HCT116 (cell line): ENCODE results near the gene CNTNAP2. TPM values are rescaled to one million over a fixed set of nuclear protein-coding genes. Genes with fewer than 3 reads are reported as not detected.

Experiments used
- ATAC-seq: fragments of 200-7000 bp; cut with Tn5 transposase; 2 replicates; pipeline ENCODE4 v1.9.1; 2020; ENCODE audit warnings: mild to moderate bottlenecking, moderate library complexity
- BruUV-seq: library from RNA; stranded (reverse); fragments of 400-500 nt; replicated peaks from 2 replicates; lab custom pipeline; 2021; lab: Mats Ljungman, UMichigan
- CTCF ChIA-PET: fragments of 300-600 bp; sonication (Branson Sonifier 250); formaldehyde crosslinking; loops from one replicate; lab custom pipeline; 2021; ENCODE audit warnings: antibody characterized with exemption; lab: Charles Lee
- POLR2A ChIA-PET: fragments of 300-600, 350-600 bp; sonication (Branson Sonifier 250); formaldehyde crosslinking; loops from one replicate; lab custom pipeline; 2021; ENCODE audit warnings: antibody characterized with exemption; lab: Charles Lee
- RAD21 ChIA-PET, 2 experiments: fragments of 300-600 bp; sonication (Branson Sonifier 250); formaldehyde crosslinking; loops; one replicate each; lab custom pipeline; 2023; ENCODE audit warnings: low total read pairs in 2 of 2; ENCODE audit not compliant: uncharacterized antibody in 2 of 2, unreplicated experiment in 2 of 2, low non-redundant PET in 1 of 2; lab: Charles Lee
- DNase-seq: peaks from one replicate; pipeline ENCODE4 v3.0.0-alpha.2; 2010; ENCODE audit warnings: low read depth, low spot score
- H2AFZ ChIP-seq: fragments of 200-600 bp; shearing (Covaris generic), sonication (generic); 2 replicates; pipeline ENCODE4 v1.6.1; 2017; ENCODE audit warnings: low read depth, mixed run types, mixed read lengths, antibody characterized with exemption, low read length; ENCODE audit not compliant: poor library complexity, severe bottlenecking
- H3K27ac ChIP-seq: 2 replicates; pipeline ENCODE4 v1.5.1; 2012; ENCODE audit warnings: low read depth, low read length
- H3K27me3 ChIP-seq: fragments of 200-600 bp; sonication (generic); 2 replicates; pipeline ENCODE4 v1.6.1; 2016; ENCODE audit warnings: mixed run types, low read length, mixed read lengths; ENCODE audit not compliant: insufficient read depth
- H3K36me3 ChIP-seq, 2 experiments: fragments of 200-500 bp in 1 of 2; fragments of 200-600 bp in 1 of 2; sonication (Bioruptor generic) in 1 of 2; sonication (generic) in 1 of 2; 2 replicates each; pipeline versions ENCODE4 v1.5.1 to v1.6.1; 2014 to 2016; ENCODE audit warnings: low read length in 2 of 2, inconsistent platforms in 1 of 2, mixed read lengths in 1 of 2, mixed run types in 1 of 2; ENCODE audit not compliant: insufficient read depth in 2 of 2, control insufficient read depth in 1 of 2
- H3K4me1 ChIP-seq, 2 experiments: fragments of 200-600 bp in 1 of 2; sonication (generic) in 1 of 2; 2 replicates each; pipeline versions ENCODE4 v1.5.1 to v1.6.1; 2012 to 2017; ENCODE audit warnings: low read length in 2 of 2, inconsistent platforms in 1 of 2, mild to moderate bottlenecking in 1 of 2, mixed read lengths in 1 of 2, mixed run types in 1 of 2, moderate library complexity in 1 of 2; ENCODE audit not compliant: insufficient read depth in 2 of 2, control insufficient read depth in 1 of 2
- H3K4me2 ChIP-seq: fragments of 200-600 bp; sonication (generic); 2 replicates; pipeline ENCODE4 v1.6.1; 2017; ENCODE audit warnings: mixed run types, low read length, mixed read lengths
- H3K4me3 ChIP-seq, 2 experiments: fragments of 200-600 bp in 1 of 2; sonication (generic) in 1 of 2; replicated peaks in 1 of 2; 2 replicates each; pipeline ENCODE4 v1.5.1; 2011 to 2016; ENCODE audit warnings: low read length in 2 of 2, control low read depth in 1 of 2, low read depth in 1 of 2, mild to moderate bottlenecking in 1 of 2, mixed read lengths in 1 of 2, mixed run types in 1 of 2
- H3K79me2 ChIP-seq: fragments of 200-600 bp; sonication (generic); 2 replicates; pipeline ENCODE4 v1.6.1; 2017; ENCODE audit warnings: mild to moderate bottlenecking, mixed run types, low read length, moderate library complexity, mixed read lengths; ENCODE audit not compliant: insufficient read depth
- H3K9ac ChIP-seq: fragments of 200-600 bp; sonication (generic); 2 replicates; pipeline ENCODE4 v1.6.1; 2016; ENCODE audit warnings: low read length, mixed read lengths
- H3K9me2 ChIP-seq: fragments of 200-600 bp; sonication (generic), shearing (Covaris generic); 2 replicates; pipeline ENCODE4 v1.6.1; 2017; ENCODE audit warnings: mixed run types, mild to moderate bottlenecking, moderate library complexity; ENCODE audit not compliant: insufficient read depth
- H3K9me3 ChIP-seq, 2 experiments: fragments of 200-500 bp in 1 of 2; fragments of 200-600 bp in 1 of 2; sonication (Bioruptor generic) in 1 of 2; sonication (generic) in 1 of 2; 2 replicates each; pipeline ENCODE4 v1.6.1; 2014 to 2017; ENCODE audit warnings: low read length in 2 of 2, mixed read lengths in 2 of 2, inconsistent platforms in 1 of 2, low read depth in 1 of 2, mild to moderate bottlenecking in 1 of 2, mixed run types in 1 of 2, moderate library complexity in 1 of 2; ENCODE audit not compliant: control insufficient read depth in 1 of 2, insufficient read depth in 1 of 2
- H4K20me1 ChIP-seq: fragments of 200-600 bp; sonication (generic), shearing (Covaris generic); 2 replicates; pipeline ENCODE4 v1.6.1; 2017; ENCODE audit warnings: mixed run types, mild to moderate bottlenecking, moderate library complexity; ENCODE audit not compliant: insufficient read depth
- CBX3 ChIP-seq: IDR thresholded peaks from 2 replicates; pipeline ENCODE4 v1.6.1; 2012; ENCODE audit warnings: low read depth
- CEBPB ChIP-seq: IDR thresholded peaks from 2 replicates; pipeline ENCODE4 v1.6.1; 2012; ENCODE audit warnings: low read depth
- EGR1 ChIP-seq: IDR thresholded peaks from 2 replicates; pipeline ENCODE4 v1.6.1; 2012; ENCODE audit warnings: low read depth
- ELF1 ChIP-seq: IDR thresholded peaks from 2 replicates; pipeline ENCODE4 v1.6.1; 2012; ENCODE audit warnings: low read depth, borderline replicate concordance
- FOSL1 ChIP-seq: IDR thresholded peaks from 2 replicates; pipeline ENCODE4 v1.6.1; 2012; ENCODE audit warnings: low read depth
- JUND ChIP-seq: IDR thresholded peaks from 2 replicates; pipeline ENCODE4 v1.6.1; 2012
- POLR2A ChIP-seq: IDR thresholded peaks from 2 replicates; pipeline ENCODE4 v1.7.0; 2011; ENCODE audit warnings: borderline replicate concordance; ENCODE audit not compliant: insufficient read depth, insufficient read length; ENCODE audit errors: extremely low read depth
- POLR2AphosphoS5 ChIP-seq: IDR thresholded peaks from 2 replicates; pipeline ENCODE4 v1.6.1; 2011; ENCODE audit warnings: mild to moderate bottlenecking, low read depth, low read length, moderate library complexity
- RAD21 ChIP-seq: IDR thresholded peaks from 2 replicates; pipeline ENCODE4 v1.6.1; 2012; ENCODE audit warnings: low read depth, mild to moderate bottlenecking
- SIN3A ChIP-seq: IDR thresholded peaks from 2 replicates; pipeline ENCODE4 v1.6.1; 2012; ENCODE audit warnings: low read depth
- SP1 ChIP-seq: IDR thresholded peaks from 2 replicates; pipeline ENCODE4 v1.6.1; 2012; ENCODE audit warnings: low read depth
- SRF ChIP-seq: IDR thresholded peaks from 2 replicates; pipeline ENCODE4 v1.6.1; 2012; ENCODE audit warnings: low read depth
- YY1 ChIP-seq: IDR thresholded peaks from 2 replicates; pipeline ENCODE4 v1.6.1; 2011; ENCODE audit warnings: low read length, low read depth, moderate library complexity, mild to moderate bottlenecking; ENCODE audit not compliant: insufficient replicate concordance; ENCODE audit errors: extremely low read depth
- ZFX ChIP-seq: fragments of 450-650 bp; IDR thresholded peaks from 2 replicates; pipeline ENCODE4 v1.6.1; 2017
- intact Hi-C: fragments of 100-400 bp; cut with micrococcal nuclease; formaldehyde crosslinking; loops from 2 replicates; pipeline ENCODE4 v1.10.0; 2022
- total RNA-seq: library from RNA; stranded (reverse); gene quantifications from one replicate; pipeline ENCODE4 v1.2.1, GENCODE V29; 2021; ENCODE audit not compliant: unreplicated experiment
- TF ChIP-seq, protein P1 (sequence below): IDR thresholded peaks from 2 replicates; pipeline ENCODE4 v1.6.1; 2012
- TF ChIP-seq, protein P2 (sequence below): IDR thresholded peaks from 2 replicates; pipeline ENCODE4 v1.6.1; 2011; ENCODE audit warnings: mild to moderate bottlenecking, low read length, moderate library complexity; ENCODE audit not compliant: insufficient replicate concordance; ENCODE audit errors: extremely low read depth
- TF ChIP-seq, protein P3 (sequence below): IDR thresholded peaks from 2 replicates; pipeline ENCODE4 v1.6.1; 2012; ENCODE audit warnings: low read depth

CNTNAP2 gene
- total RNA-seq, 1 experiment from 2014 or later, result 0.37 TPM

- Histone ChIP-seq H3K4me1 (no peaks in the 10 kb centered on the region), H3K27me3 (no peaks in the 10 kb centered on the region), H3K79me2 (no peaks in the 10 kb centered on the region), H3K4me2 (no peak overlapping the region), H3K9ac (no peak overlapping the region), H4K20me1 (no peaks in the 10 kb centered on the region), H3K9me3 (no peaks in the 10 kb centered on the region), H3K27ac (no peak overlapping the region), H3K4me3 (no peak overlapping the region), H2AFZ (no peak overlapping the region), H3K36me3 (no peaks in the 10 kb centered on the region), H3K9me2 (no peaks in the 10 kb centered on the region)
- DNase-seq (no peak), ATAC-seq (no peak)
- no peak for TF ChIP-seq JUND
- no peak for TF ChIP-seq SRF
- TF ChIP-seq CBX3, result no peak
- TF ChIP-seq, protein P1, sequence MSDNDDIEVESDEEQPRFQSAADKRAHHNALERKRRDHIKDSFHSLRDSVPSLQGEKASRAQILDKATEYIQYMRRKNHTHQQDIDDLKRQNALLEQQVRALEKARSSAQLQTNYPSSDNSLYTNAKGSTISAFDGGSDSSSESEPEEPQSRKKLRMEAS, result no peak
- TF ChIP-seq SP1, result no peak
- no peak for TF ChIP-seq YY1
- no peak for TF ChIP-seq FOSL1
- TF ChIP-seq, protein P2, sequence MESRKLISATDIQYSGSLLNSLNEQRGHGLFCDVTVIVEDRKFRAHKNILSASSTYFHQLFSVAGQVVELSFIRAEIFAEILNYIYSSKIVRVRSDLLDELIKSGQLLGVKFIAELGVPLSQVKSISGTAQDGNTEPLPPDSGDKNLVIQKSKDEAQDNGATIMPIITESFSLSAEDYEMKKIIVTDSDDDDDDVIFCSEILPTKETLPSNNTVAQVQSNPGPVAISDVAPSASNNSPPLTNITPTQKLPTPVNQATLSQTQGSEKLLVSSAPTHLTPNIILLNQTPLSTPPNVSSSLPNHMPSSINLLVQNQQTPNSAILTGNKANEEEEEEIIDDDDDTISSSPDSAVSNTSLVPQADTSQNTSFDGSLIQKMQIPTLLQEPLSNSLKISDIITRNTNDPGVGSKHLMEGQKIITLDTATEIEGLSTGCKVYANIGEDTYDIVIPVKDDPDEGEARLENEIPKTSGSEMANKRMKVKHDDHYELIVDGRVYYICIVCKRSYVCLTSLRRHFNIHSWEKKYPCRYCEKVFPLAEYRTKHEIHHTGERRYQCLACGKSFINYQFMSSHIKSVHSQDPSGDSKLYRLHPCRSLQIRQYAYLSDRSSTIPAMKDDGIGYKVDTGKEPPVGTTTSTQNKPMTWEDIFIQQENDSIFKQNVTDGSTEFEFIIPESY, result no peak
- TF ChIP-seq CEBPB, result no peak
- TF ChIP-seq RAD21, result no peak
- TF ChIP-seq, protein P3, sequence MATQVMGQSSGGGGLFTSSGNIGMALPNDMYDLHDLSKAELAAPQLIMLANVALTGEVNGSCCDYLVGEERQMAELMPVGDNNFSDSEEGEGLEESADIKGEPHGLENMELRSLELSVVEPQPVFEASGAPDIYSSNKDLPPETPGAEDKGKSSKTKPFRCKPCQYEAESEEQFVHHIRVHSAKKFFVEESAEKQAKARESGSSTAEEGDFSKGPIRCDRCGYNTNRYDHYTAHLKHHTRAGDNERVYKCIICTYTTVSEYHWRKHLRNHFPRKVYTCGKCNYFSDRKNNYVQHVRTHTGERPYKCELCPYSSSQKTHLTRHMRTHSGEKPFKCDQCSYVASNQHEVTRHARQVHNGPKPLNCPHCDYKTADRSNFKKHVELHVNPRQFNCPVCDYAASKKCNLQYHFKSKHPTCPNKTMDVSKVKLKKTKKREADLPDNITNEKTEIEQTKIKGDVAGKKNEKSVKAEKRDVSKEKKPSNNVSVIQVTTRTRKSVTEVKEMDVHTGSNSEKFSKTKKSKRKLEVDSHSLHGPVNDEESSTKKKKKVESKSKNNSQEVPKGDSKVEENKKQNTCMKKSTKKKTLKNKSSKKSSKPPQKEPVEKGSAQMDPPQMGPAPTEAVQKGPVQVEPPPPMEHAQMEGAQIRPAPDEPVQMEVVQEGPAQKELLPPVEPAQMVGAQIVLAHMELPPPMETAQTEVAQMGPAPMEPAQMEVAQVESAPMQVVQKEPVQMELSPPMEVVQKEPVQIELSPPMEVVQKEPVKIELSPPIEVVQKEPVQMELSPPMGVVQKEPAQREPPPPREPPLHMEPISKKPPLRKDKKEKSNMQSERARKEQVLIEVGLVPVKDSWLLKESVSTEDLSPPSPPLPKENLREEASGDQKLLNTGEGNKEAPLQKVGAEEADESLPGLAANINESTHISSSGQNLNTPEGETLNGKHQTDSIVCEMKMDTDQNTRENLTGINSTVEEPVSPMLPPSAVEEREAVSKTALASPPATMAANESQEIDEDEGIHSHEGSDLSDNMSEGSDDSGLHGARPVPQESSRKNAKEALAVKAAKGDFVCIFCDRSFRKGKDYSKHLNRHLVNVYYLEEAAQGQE, result no peak
- TF ChIP-seq ZFX, result no peak
- no peak for TF ChIP-seq POLR2AphosphoS5
- TF ChIP-seq ELF1, result no peak
- no peak for TF ChIP-seq POLR2A
- TF ChIP-seq EGR1, result no peak
- no peak for TF ChIP-seq SIN3A
- ChIA-PET RAD21 (no interaction called here), CTCF (interaction anchor here (1.8 kb wide), 1 partner anchor 9 kb away, joined by 9 read pairs; no protein-coding TSS in a partner anchor), POLR2A (no interaction called here)
- intact Hi-C loops, result no loop called here
- BruUV-seq, result no TSS peak
Measured at GRCh38 chr7:148151778-148152177, 2035.2 kb downstream of the CNTNAP2 start.
